ENCODE results near the gene CLDN2.

DNA sequence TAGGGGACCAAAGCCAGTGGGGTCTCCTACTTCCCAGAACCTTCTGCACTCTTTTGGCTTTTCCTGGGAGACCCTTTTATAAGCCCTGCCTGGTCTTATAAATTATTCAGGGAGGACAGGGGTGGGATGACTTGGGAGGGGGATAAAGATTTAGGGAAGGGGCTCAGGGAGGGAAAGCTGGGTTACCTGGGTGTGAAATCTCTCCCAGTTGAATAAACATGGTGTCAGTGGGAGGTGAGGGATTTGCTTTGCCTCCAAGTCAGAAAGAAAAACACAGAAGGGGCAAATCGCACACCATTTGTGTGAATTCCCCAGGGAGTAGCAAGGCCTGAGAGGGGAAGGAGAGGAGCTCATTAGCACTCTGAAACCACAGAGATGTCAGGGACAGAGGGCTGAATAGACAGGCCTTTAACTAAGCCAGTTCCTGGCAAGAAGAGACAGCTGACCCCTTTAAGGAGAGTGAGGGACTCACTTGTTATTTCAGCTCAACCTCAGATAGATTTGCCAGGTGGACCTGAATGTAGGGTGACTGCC, 16.8 kb upstream of the CLDN2 start, which contains the start of gene RIPPLY1:
- no peak for TF ChIP-seq CTCF (conservative IDR thresholded peaks at IDR 0.05; ENCODE audit: low read length)
- TF ChIP-seq EZH2phosphoT487 (IDR thresholded peaks at IDR 0.05; ENCODE audit: borderline replicate concordance, low read depth, low read length), result no peak
